HepG2 (cell line): ENCODE data around the gene TOR4A. TPM values are rescaled to one million over a fixed set of nuclear protein-coding genes. Genes with fewer than 3 reads are reported as not detected.
A peak's percentile ranks its signal among the peaks of the same experiment; 100 is the strongest.

ENCODE experiments used
- EED ChIP-seq: sonication (generic); formaldehyde crosslinking; IDR thresholded peaks from 2 replicates; pipeline ENCODE4 v1.5.0; 2020; ENCODE audit warnings: mild to moderate bottlenecking, missing genetic modification reagents
- HMG20B ChIP-seq: conservative IDR thresholded peaks from 2 replicates; pipeline ENCODE4 v1.6.1; 2016; ENCODE audit warnings: missing genetic modification reagents, missing compliant biosample characterization
- HNRNPK ChIP-seq: fragments of 200-400 bp; formaldehyde crosslinking; IDR thresholded peaks from 2 replicates; pipeline ENCODE4 v1.6.1; 2018; ENCODE audit warnings: low read length, low read depth, moderate library complexity, mild to moderate bottlenecking; ENCODE audit not compliant: poor library complexity, severe bottlenecking
- MYC ChIP-seq: sonication (generic); formaldehyde crosslinking; IDR thresholded peaks from 2 replicates; pipeline ENCODE4 v1.9.0; 2021; ENCODE audit warnings: missing genetic modification reagents, borderline replicate concordance
- SRY ChIP-seq: sonication (generic); formaldehyde crosslinking; IDR thresholded peaks from 2 replicates; pipeline ENCODE4 v1.8.0; 2022; ENCODE audit warnings: mild to moderate bottlenecking, missing genetic modification reagents
- SYNCRIP ChIP-seq: fragments of 200-400 bp; formaldehyde crosslinking; IDR thresholded peaks from 2 replicates; pipeline ENCODE4 v1.6.1; 2018; ENCODE audit warnings: mild to moderate bottlenecking, low read depth, low read length; ENCODE audit not compliant: insufficient read depth
- ZMYM3 ChIP-seq: sonication (generic); formaldehyde crosslinking; IDR thresholded peaks from 2 replicates; pipeline ENCODE4 v1.5.1; 2020; ENCODE audit warnings: mild to moderate bottlenecking, missing genetic modification reagents
- ZNF34 ChIP-seq: sonication (generic); formaldehyde crosslinking; IDR thresholded peaks from 2 replicates; pipeline ENCODE4 v1.4.0; 2020; ENCODE audit warnings: mild to moderate bottlenecking, missing genetic modification reagents, borderline replicate concordance
- ZNF563 ChIP-seq: sonication (generic); formaldehyde crosslinking; IDR thresholded peaks from 2 replicates; pipeline ENCODE4 v1.8.0; 2022; ENCODE audit warnings: mild to moderate bottlenecking, moderate library complexity, missing genetic modification reagents
- polyA plus RNA-seq, 8 experiments: library from polyadenylated mRNA; depleted of rRNA in 3 of 8; stranded (reverse) in 7 of 8; unstranded in 1 of 8; fragments of >200 nt; fragmentation: Illumina TruSeq in 4 of 8; extraction: Trizol in 4 of 8; gene quantifications; 2 replicates each; pipeline versions ENCODE4 v1.2.1 to v1.2.3, GENCODE V29; 2011 to 2016; ENCODE audit warnings: low read depth in 4 of 8, missing spikeins in 1 of 8, mixed read lengths in 1 of 8; ENCODE audit not compliant: insufficient read depth in 1 of 8
- total RNA-seq, 5 experiments: library from RNA; depleted of rRNA; stranded (reverse); fragments of >200 nt; fragmentation: Illumina TruSeq; extraction: Trizol; gene quantifications; 2 replicates each; pipeline ENCODE4 v1.2.3, GENCODE V29; 2016; ENCODE audit warnings: low read depth in 1 of 5
- TF ChIP-seq, protein P1 (sequence below): IDR thresholded peaks from 2 replicates; pipeline ENCODE4 v1.6.1; 2016; ENCODE audit warnings: low read depth
- TF ChIP-seq, protein P2 (sequence below): sonication (generic); formaldehyde crosslinking; IDR thresholded peaks from 2 replicates; pipeline ENCODE4 v1.4.0; 2020; ENCODE audit warnings: missing genetic modification reagents
- TF ChIP-seq, protein P3 (sequence below): sonication (generic); formaldehyde crosslinking; IDR thresholded peaks from 2 replicates; pipeline ENCODE4 v1.4.0; 2020; ENCODE audit warnings: missing genetic modification reagents
- TF ChIP-seq, protein P4 (sequence below): sonication (generic); IDR thresholded peaks from 2 replicates; pipeline ENCODE4 v1.6.1; 2016; ENCODE audit warnings: low read depth, borderline replicate concordance
- TF ChIP-seq, protein P5 (sequence below): sonication (generic); formaldehyde crosslinking; IDR thresholded peaks from 2 replicates; pipeline ENCODE4 v1.8.0; 2023; ENCODE audit warnings: mild to moderate bottlenecking, missing genetic modification reagents
- TF ChIP-seq, protein P6 (sequence below): sonication (generic); formaldehyde crosslinking; IDR thresholded peaks from 2 replicates; pipeline ENCODE4 v1.4.0; 2020; ENCODE audit warnings: missing genetic modification reagents, mild to moderate bottlenecking, borderline replicate concordance

Gene TOR4A
- total and polyA plus RNA-seq, 2 of the 13 experiments (the other 11 are each of a cell fraction or from before 2014, with no cell fraction given): 11.1 to 14.2 TPM

DNA sequence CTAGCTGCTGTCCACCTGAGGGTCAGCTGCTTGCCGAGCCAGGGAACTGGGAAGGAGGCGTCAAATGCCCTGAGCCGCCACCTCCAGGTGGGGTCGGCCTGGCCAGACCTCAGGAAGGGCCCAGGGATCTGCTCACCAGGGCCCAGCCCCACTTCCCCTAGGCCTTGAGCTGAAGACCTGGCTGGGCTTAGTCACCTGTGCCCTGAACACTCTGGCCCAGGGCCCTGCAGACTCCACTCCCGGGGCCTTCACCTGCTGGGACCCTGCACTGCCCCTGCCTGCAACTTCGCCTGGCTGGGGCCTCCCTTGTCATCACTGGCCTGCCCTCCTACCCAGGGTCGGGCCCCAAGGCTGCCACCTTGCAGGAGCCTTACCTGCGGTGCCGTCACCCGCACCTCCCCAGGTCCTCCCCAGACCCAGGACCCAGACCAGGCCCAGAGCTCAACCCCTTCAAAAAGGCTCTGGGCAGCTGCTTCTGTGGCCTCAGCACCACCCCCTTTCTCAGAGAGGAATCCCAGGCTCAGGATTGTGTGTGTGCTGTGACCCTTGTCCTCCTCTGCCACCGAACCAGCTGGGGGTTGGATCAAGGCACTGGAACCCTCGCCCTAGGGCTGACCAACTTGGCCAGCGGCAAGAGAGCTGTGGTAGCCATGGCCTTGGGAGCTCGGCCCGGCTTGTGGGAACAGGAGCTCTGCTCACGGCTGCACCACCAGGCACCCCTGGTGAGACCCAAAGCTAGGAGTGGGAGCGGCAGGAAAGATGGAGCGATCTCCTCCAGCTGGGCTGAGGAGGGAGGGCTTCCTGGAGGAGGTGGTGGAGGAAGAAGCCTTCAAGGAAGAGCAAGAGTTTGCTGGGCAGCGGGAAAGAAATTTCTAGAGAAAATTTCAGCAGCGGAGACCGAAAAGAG lies 23.6 kb upstream of the TOR4A start (continued):
- TF ChIP-seq ZNF34 (CRISPR knock-in tag) (no peak), MYC (CRISPR knock-in tag) (no peak), HMG20B (CRISPR knock-in tag) (no peak), SYNCRIP (no peak), SRY (no peak; the same call in 1 of the 2 replicates), EED (CRISPR knock-in tag) (no peak), HNRNPK (no peak), ZNF563 (CRISPR knock-in tag) (0 out of 2 replicates have a peak, but pooled peaks have one; percentile 18), ZMYM3 (CRISPR knock-in tag) (peak; percentile 68)
- TF ChIP-seq, protein P1, sequence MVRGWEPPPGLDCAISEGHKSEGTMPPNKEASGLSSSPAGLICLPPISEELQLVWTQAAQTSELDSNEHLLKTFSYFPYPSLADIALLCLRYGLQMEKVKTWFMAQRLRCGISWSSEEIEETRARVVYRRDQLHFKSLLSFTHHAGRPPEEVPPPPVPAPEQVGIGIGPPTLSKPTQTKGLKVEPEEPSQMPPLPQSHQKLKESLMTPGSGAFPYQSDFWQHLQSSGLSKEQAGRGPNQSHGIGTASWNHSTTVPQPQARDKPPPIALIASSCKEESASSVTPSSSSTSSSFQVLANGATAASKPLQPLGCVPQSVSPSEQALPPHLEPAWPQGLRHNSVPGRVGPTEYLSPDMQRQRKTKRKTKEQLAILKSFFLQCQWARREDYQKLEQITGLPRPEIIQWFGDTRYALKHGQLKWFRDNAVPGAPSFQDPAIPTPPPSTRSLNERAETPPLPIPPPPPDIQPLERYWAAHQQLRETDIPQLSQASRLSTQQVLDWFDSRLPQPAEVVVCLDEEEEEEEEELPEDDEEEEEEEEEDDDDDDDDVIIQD (CRISPR knock-in tag): no peak
- TF ChIP-seq, protein P2, sequence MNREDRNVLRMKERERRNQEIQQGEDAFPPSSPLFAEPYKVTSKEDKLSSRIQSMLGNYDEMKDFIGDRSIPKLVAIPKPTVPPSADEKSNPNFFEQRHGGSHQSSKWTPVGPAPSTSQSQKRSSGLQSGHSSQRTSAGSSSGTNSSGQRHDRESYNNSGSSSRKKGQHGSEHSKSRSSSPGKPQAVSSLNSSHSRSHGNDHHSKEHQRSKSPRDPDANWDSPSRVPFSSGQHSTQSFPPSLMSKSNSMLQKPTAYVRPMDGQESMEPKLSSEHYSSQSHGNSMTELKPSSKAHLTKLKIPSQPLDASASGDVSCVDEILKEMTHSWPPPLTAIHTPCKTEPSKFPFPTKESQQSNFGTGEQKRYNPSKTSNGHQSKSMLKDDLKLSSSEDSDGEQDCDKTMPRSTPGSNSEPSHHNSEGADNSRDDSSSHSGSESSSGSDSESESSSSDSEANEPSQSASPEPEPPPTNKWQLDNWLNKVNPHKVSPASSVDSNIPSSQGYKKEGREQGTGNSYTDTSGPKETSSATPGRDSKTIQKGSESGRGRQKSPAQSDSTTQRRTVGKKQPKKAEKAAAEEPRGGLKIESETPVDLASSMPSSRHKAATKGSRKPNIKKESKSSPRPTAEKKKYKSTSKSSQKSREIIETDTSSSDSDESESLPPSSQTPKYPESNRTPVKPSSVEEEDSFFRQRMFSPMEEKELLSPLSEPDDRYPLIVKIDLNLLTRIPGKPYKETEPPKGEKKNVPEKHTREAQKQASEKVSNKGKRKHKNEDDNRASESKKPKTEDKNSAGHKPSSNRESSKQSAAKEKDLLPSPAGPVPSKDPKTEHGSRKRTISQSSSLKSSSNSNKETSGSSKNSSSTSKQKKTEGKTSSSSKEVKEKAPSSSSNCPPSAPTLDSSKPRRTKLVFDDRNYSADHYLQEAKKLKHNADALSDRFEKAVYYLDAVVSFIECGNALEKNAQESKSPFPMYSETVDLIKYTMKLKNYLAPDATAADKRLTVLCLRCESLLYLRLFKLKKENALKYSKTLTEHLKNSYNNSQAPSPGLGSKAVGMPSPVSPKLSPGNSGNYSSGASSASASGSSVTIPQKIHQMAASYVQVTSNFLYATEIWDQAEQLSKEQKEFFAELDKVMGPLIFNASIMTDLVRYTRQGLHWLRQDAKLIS (CRISPR knock-in tag): no peak
- TF ChIP-seq, protein P3, sequence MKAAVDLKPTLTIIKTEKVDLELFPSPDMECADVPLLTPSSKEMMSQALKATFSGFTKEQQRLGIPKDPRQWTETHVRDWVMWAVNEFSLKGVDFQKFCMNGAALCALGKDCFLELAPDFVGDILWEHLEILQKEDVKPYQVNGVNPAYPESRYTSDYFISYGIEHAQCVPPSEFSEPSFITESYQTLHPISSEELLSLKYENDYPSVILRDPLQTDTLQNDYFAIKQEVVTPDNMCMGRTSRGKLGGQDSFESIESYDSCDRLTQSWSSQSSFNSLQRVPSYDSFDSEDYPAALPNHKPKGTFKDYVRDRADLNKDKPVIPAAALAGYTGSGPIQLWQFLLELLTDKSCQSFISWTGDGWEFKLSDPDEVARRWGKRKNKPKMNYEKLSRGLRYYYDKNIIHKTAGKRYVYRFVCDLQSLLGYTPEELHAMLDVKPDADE (CRISPR knock-in tag): no peak
- TF ChIP-seq, protein P4, sequence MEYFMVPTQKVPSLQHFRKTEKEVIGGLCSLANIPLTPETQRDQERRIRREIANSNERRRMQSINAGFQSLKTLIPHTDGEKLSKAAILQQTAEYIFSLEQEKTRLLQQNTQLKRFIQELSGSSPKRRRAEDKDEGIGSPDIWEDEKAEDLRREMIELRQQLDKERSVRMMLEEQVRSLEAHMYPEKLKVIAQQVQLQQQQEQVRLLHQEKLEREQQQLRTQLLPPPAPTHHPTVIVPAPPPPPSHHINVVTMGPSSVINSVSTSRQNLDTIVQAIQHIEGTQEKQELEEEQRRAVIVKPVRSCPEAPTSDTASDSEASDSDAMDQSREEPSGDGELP: peak; percentile 71; the same call in 1 of the 2 replicates
- TF ChIP-seq, protein P5, sequence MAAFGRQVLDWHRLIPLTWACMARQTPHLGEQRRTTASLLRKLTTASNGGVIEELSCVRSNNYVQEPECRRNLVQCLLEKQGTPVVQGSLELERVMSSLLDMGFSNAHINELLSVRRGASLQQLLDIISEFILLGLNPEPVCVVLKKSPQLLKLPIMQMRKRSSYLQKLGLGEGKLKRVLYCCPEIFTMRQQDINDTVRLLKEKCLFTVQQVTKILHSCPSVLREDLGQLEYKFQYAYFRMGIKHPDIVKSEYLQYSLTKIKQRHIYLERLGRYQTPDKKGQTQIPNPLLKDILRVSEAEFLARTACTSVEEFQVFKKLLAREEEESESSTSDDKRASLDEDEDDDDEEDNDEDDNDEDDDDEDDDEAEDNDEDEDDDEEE (CRISPR knock-in tag): peak; percentile 72; the same call in 1 of the 2 replicates
- TF ChIP-seq, protein P6, sequence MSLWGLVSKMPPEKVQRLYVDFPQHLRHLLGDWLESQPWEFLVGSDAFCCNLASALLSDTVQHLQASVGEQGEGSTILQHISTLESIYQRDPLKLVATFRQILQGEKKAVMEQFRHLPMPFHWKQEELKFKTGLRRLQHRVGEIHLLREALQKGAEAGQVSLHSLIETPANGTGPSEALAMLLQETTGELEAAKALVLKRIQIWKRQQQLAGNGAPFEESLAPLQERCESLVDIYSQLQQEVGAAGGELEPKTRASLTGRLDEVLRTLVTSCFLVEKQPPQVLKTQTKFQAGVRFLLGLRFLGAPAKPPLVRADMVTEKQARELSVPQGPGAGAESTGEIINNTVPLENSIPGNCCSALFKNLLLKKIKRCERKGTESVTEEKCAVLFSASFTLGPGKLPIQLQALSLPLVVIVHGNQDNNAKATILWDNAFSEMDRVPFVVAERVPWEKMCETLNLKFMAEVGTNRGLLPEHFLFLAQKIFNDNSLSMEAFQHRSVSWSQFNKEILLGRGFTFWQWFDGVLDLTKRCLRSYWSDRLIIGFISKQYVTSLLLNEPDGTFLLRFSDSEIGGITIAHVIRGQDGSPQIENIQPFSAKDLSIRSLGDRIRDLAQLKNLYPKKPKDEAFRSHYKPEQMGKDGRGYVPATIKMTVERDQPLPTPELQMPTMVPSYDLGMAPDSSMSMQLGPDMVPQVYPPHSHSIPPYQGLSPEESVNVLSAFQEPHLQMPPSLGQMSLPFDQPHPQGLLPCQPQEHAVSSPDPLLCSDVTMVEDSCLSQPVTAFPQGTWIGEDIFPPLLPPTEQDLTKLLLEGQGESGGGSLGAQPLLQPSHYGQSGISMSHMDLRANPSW (CRISPR knock-in tag): no peak
